D721Med (cell line): ENCODE data around the gene CEP70.

Source experiments
- DNase-seq: peaks from one replicate; pipeline ENCODE4 v3.0.0; 2011; ENCODE audit warnings: low spot score; ENCODE audit not compliant: insufficient read length
- FAIRE-seq: peaks from 2 replicates; lab custom pipeline; 2011; peaks lifted over from hg19 to GRCh38; lab: Jason Lieb, UNC
- CTCF ChIP-seq: IDR thresholded peaks from 2 replicates; pipeline ENCODE4 v1.5.1; 2012; ENCODE audit warnings: mild to moderate bottlenecking, control low read depth; ENCODE audit not compliant: insufficient read depth; ENCODE audit errors: missing control alignments

The CEP70 gene

DNA sequence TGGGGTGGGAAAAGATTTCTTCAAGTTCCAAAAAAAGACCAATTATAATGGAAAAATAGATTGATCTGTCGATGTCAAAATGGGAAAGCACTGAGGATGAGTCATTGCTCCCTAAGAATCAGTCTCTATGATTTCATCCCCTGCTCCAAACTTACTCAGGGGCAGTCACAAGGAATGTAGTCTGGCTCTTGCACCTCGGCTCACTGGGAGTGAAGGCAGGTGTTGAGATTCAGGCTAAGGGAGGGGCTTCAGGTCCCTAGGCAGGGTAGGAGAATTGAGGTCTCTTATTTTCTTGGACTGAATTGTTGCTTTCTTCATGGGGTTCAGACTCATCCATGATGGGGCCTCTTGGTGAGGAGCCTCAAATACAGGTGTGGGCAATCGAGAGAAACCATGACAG, 145.4 kb downstream of the CEP70 start:
- no peak for TF ChIP-seq CTCF
- FAIRE-seq (no peak), DNase-seq (no peak)

- no peak for TF ChIP-seq CTCF
- DNase-seq (no peak), FAIRE-seq (no peak)
Measured at GRCh38 chr3:138445654-138446053, 148.4 kb downstream of the CEP70 start.

- no peak for TF ChIP-seq CTCF
- DNase-seq: no peak
- no peak for FAIRE-seq
Measured at GRCh38 chr3:138445236-138445635, 148.8 kb downstream of the CEP70 start.
